Neural progenitor cell (in vitro differentiated cells): ENCODE measurements around the gene PPM1D.

Experiments
- EZH2 ChIP-seq: fragments of 200-600 bp; sonication (generic); IDR thresholded peaks from 2 replicates; pipeline ENCODE4 v1.6.1; 2017; ENCODE audit warnings: antibody characterized with exemption, mild to moderate bottlenecking, moderate library complexity
- EZH2phosphoT487 ChIP-seq: fragments of 200-600 bp; sonication (generic); IDR thresholded peaks from 2 replicates; pipeline ENCODE4 v1.6.1; 2017; ENCODE audit warnings: antibody characterized with exemption
- TF ChIP-seq, protein P1 (sequence below): fragments of 200-600 bp; sonication (generic); IDR thresholded peaks from 2 replicates; pipeline ENCODE4 v1.5.1; 2017; ENCODE audit warnings: antibody characterized with exemption, mild to moderate bottlenecking

DNA sequence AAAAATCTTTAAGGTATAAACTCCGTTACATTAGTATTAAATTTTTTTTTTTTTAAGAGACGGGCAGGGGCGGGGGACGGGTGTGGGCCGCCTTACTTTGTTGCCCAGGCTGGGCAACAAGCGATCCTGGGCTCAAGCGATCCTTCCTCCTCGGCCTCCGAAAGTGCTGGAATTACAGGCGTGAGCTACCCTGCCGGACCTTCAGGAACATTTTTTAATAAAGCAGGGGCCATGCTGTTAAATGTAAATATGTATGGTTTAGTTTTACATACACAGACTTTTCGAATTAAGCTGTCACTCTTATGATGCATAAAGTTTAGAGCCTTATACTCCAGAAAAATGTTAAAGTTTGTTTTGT, 2.4 kb downstream of the PPM1D start:
- TF ChIP-seq, protein P1, sequence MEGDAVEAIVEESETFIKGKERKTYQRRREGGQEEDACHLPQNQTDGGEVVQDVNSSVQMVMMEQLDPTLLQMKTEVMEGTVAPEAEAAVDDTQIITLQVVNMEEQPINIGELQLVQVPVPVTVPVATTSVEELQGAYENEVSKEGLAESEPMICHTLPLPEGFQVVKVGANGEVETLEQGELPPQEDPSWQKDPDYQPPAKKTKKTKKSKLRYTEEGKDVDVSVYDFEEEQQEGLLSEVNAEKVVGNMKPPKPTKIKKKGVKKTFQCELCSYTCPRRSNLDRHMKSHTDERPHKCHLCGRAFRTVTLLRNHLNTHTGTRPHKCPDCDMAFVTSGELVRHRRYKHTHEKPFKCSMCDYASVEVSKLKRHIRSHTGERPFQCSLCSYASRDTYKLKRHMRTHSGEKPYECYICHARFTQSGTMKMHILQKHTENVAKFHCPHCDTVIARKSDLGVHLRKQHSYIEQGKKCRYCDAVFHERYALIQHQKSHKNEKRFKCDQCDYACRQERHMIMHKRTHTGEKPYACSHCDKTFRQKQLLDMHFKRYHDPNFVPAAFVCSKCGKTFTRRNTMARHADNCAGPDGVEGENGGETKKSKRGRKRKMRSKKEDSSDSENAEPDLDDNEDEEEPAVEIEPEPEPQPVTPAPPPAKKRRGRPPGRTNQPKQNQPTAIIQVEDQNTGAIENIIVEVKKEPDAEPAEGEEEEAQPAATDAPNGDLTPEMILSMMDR, result no peak
- no peak for TF ChIP-seq EZH2phosphoT487
- TF ChIP-seq EZH2, result no peak
